HG02763 (cell line): ENCODE results near the gene LGALS7B.
"Not testable (repeated sequence)": the region's sequence is repeated elsewhere in the genome, so short reads cannot be mapped to it uniquely, and the experiment has no call there.

ENCODE experiments used
- ATAC-seq: cut with Tn5 transposase; IDR thresholded peaks from one replicate; pipeline ENCODE4 v1.9.1; 2021; ENCODE audit warnings: mild to moderate bottlenecking, moderate library complexity; ENCODE audit not compliant: unreplicated experiment

LGALS7B gene

GRCh38 chr19:38793671-38794070 lies 4.7 kb downstream of the LGALS7B start:
- no peak for ATAC-seq

- no peak for ATAC-seq
Measured at GRCh38 chr19:38795549-38795948, 6.5 kb downstream of the LGALS7B start.

DNA sequence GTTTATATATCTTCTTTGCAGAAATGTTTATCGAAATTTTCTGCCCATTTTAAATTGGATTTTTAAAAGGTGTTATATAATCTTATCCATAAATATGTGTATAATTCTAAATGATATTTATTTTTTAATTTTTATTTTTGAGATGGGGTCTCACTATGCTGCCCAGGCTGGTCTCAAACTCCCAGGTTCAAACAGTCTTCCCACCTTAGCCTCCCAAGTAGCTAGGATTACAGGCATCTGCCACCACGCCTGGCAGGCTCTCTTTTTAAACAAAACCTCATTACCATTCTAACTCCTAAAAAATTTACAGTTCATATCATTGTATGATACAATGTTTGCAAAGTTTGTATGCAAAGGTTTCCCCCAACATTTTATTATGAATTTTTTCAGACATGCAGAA lies 7.2 kb downstream of the LGALS7B start:
- ATAC-seq: no peak

DNA sequence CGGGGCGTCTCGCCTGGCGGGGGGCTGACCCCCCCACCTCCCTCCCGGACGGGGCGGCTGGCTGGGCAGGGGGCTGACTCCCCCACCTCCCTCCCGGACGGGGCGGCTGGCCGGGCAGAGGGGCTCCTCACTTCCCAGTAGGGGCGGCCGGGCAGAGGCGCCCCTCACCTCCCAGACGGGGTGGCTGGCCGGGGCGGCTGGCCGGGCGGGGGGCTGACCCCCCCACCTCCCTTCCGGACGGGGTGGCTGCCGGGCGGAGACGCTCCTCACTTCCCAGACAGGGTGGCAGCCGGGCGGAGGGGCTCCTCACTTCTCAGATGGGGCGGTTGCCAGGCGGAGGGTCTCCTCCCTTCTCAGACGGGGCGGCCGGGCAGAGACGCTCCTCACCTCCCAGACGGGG lies 8.8 kb downstream of the LGALS7B start:
- ATAC-seq: not testable (repeated sequence)

DNA sequence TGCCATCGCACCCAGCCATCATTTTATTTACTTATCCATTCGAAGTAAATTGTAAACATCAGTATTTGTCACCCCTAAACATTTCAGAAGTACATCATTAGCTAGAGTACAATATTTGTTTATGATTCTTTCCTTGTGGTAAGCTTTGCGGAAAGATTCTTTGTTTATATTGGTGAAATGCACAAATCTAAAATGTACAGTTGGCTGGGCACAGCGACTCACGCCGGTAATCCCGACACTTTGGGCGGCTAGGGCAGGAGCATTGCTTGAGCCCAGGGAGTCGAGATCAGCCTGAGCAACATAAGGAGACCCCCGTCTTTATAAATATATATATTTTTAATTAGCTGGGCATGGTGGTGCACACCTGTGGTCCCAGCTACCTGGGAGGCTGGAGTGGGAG lies 10.1 kb downstream of the LGALS7B start:
- no peak for ATAC-seq

GRCh38 chr19:38800577-38801347 lies 11.8 kb downstream of the LGALS7B start:
- no peak for ATAC-seq

DNA sequence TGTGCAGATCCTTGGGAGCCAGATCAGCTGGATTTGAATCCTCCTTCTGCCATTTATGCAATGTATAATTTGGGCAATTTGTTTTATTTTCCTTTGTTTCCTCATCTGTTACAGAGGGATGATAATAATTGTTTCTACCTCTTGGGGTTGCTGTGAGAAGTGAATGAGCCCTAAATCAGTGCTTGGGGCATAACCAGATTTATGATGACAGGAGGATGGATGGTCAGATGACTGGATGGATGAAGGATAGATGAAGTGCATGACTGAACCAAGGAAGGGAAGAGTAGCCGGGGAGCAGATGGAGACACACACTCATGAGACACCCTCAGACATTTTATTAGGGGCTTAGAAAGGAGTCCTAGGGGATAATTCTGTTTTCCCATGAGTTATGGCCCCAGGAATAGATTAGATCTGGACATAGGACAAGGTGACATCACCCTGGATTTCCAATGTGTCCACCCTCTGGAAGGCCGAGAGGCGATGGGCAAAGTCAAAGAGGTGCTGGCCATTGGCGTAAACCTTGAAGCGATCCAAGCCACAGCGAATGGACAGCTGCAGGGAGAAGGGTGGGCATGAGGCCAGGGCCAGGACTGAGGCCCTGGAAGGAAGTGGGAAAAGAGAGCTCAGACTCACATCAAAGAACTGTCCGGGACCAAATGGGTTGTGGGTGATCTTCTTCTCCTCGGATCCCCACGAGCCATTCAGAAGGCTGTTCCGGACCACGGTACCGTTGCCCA lies 12.5 kb downstream of the LGALS7B start:
- ATAC-seq: no peak

- no peak for ATAC-seq
Measured at GRCh38 chr19:38803543-38803942, 14.5 kb downstream of the LGALS7B start.

- no peak for ATAC-seq
Measured at GRCh38 chr19:38805180-38805579, 16.2 kb downstream of the LGALS7B start.

DNA sequence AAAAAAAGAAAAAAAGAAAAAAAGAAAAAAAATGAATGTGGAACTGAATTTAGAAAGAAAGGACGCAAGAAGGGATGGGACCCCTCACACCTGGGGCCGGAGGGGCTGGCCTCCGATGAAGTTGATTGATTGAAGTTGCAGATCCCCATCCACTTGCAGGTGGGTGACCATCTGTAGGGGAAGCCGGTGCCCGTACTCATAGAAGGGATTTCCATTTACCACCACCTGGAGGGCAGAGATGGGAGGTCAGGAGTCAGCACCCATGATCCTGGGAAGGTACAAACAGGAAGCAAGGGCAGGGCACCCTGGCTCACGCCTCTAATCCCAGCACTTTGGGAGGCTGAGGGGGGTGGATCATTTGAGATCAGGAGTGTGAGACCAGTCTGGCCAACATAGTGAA lies 17.4 kb downstream of the LGALS7B start:
- no peak for ATAC-seq

DNA sequence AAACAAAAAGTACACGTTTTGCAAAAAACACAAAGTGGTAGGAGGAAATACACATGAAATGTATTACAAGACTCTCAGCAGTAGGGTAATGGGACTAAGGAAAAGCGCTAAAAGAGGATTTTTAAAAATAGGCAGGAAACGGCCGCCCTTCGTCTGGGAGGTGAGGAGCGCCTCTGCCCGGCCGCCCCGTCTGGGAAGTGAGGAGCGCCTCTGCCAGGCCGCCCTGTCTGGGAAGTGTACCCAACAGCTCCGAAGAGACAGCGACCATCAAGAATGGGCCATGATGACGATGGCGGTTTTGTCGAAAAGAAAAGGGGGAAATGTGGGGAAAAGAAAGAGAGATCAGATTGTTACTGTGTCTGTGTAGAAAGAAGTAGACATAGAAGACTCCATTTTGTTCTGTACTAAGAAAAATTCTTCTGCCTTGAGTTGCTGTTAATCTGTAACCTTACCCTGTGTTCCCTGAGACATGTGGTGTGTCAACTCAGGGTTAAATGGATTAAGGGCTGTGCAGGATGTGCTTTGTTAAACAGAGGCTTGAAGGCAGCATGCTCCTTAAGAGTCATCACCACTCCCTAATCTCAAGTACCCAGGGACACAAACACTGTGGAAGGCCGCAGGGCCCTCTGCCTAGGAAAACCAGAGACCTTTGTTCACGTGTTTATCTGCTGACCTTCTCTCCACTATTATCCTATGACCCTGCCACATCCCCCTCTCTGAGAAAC lies 18.5 kb downstream of the LGALS7B start:
- ATAC-seq: not testable (repeated sequence)

DNA sequence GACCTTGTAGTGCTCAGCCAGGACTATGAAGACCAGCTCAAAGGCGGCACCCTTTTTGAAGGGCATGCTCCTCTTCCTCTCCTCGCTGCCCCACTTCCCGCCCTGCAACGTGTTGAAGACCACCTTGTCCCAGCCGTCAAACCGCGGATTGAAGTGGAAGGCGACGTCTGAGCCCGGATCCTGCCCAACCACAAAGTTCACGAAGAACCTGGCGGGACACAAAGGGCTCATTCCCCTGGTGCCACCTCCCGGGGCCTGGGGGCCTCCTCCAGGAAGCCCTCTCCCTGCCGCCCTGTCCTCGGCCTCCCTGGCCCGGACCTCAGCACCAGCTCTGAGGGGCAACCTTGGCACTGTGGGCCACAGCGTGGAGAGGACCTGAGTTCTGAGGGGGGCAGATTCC lies 19.7 kb downstream of the LGALS7B start:
- ATAC-seq: no peak

DNA sequence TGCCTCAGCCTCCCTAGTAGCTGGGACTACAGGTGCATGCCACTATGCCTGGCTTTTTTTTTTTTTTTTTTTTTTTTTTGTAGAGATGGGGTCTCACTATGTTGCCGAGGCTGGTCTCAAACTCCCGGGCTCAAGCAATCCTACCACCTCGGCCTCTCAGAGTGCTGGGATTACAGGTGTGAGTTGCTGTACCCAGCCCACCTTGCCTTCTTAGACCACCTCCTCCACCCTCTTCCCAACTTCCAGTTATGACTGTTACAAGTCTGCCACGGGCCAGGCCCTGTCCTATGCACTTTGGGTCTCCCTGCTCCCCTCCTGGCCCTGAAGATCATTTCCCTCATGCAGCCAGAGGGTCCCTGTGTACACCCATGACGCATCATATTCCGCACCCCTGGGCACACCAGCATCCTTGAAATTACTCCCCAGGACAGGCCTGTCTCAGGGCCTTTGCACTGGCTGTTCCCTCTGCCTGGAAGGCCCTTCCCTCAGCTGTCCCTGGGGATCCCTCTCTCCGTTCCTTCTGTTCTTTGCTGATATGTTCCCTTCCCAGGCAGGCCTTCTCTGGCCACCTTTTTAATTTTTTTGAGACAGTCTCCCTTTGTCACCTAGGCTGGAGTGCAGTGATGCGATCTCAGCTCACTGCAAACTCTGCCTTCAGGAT lies 20.7 kb downstream of the LGALS7B start:
- no peak for ATAC-seq

- no peak for ATAC-seq
Measured at GRCh38 chr19:38812009-38812840, 23.2 kb downstream of the LGALS7B start.

DNA sequence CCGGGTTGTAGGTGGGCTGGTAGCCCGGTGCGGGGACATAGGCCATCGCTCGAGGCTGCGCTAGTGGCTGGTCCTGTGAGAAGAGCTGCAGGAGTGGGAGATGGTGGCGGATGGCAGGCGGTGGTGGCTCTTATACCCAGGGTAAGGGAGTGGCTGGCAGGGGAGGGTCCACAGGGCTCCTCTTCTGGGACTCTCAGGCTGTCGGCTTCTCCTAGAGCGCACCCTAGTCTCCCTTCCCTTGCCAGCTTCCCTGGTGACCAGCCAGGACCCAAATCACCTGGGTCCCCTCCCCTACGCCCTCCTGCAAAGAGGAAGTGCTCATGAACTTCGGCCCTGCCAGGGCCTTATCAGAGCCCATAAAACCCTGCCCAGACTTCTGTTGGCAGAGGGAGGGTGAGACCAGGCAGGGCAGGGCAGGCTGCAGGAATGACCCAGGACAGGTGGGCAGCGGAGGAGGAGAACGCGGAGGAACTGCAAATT lies 23.9 kb downstream of the LGALS7B start, which contains the start of gene LGALS4:
Gene LGALS4 (minus strand): TSS at position 105 of the 480 bp plus-strand sequence. CDS start 59 bp downstream, at position 46.
- no peak for ATAC-seq

- no peak for ATAC-seq
Measured at GRCh38 chr19:38813323-38813722, 24.3 kb downstream of the LGALS7B start.

DNA sequence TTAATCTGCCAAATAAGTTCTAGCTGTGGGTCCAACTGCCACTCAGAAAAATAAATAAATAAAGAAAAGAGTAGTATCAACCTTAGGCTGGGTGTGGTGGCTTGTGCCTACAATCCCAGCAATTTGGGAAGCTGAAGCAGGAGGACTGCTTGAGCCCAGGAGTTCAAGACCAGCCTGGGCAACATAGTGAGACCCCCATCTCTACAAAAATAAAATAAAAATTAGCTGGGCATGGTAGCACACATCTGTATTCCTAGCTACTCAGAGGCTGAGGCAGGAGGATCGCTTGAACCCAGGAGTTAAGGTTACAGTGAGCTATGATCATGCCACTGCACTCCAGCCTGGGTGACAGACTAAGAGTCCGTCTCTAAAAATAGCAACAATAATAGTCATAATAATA lies 24.9 kb downstream of the LGALS7B start:
- not testable (repeated sequence) for ATAC-seq

DNA sequence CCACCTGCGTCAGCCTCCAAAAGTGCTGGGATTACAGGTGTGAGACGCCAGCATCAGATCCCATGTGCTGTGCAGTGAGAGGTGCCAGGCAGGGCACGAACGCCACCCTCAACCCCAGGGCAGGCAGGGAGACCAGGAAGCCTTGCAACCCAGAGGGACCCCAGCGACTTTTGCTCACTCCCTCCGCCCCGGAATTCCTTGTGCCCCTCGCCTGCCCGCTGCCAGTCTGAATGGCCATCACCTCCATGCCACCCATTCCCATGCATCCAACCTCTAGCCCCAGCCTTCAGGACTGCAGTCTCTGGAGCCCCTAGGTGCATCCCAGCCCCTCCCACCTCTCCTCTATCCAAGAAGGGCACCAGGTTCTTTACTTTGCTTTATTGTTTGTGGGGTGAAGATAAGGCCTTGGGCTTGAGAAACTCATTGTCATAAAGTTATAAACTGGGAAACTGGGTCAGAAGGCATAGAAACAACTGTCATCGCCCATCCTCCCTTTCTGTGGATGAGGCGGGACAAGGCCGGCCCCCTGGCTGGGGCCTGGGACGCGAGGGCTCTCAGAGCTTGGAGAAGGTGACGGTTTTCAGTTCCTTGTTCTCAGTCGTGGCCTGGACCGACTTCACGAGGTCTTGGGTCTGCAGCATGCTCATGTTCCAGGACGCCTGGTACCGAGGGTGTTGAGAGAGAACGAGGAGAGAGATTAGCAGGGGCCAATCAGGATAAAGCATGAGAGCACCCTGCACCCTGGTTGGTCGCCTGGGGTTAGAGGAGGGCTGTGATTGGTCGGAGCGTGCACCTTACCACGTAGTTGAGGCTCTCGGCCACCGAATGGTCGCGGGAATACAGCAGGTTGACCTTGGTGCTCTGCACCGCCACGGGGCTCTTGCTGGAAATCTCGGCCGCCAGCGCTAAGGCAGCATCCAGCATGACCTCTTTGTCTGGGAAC lies 26.3 kb downstream of the LGALS7B start:
- no peak for ATAC-seq
